Measurements from ENCODE around the gene APBB2. TPM values are rescaled to one million over a fixed set of nuclear protein-coding genes. Genes with fewer than 3 reads are reported as not detected.

Gene APBB2
- total RNA-seq, 4 donors from 2014 or later = 139 to 248 (median 203) TPM

DNA sequence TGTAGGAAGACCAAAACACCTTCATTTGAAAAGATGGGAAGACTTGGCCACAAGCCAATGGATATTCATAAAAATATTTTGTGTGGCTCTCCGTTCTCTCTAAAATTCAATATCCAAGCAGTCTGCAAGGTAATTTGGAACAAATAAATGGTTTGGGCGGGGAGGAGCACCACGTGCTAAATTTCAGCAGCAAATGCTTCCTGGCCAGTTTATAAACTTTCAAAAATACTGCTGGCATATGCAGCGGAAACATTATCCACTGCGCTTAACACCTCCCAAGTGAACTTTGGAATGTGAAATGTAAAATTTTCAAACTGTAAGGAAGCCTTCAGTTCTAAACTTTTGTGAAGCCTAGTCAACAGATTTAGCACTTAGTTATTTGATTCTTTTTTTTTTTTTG, 273.6 kb downstream of the APBB2 start:
- Histone ChIP-seq H3K4me1 (peaks cover 0 to 67% (median 7%) of the 10 kb centered on the region in 4 donors), H3K9me3 (no peaks in the 10 kb centered on the region), H3K27me3 (no peaks in the 10 kb centered on the region), H3K36me3 (peaks cover 0 to 44% (median 0%) of the 10 kb centered on the region in 3 donors), H3K4me3 (no peak overlapping the region), H3K27ac (peak overlapping the region in 2 of 4 donors; percentile 62 to 66)
- WGBS, 2 donors = 57 to 60% methylated on average over 5 of the region's 5 CpGs
- TF ChIP-seq, protein P1, sequence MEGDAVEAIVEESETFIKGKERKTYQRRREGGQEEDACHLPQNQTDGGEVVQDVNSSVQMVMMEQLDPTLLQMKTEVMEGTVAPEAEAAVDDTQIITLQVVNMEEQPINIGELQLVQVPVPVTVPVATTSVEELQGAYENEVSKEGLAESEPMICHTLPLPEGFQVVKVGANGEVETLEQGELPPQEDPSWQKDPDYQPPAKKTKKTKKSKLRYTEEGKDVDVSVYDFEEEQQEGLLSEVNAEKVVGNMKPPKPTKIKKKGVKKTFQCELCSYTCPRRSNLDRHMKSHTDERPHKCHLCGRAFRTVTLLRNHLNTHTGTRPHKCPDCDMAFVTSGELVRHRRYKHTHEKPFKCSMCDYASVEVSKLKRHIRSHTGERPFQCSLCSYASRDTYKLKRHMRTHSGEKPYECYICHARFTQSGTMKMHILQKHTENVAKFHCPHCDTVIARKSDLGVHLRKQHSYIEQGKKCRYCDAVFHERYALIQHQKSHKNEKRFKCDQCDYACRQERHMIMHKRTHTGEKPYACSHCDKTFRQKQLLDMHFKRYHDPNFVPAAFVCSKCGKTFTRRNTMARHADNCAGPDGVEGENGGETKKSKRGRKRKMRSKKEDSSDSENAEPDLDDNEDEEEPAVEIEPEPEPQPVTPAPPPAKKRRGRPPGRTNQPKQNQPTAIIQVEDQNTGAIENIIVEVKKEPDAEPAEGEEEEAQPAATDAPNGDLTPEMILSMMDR (IDR thresholded peaks at IDR 0.05) = no peak
- TF ChIP-seq EP300 (IDR thresholded peaks at IDR 0.05) = peak in 1 of 2 donors; percentile 18
- peak in 1 of 2 donors; percentile 30 for DNase-seq (ENCODE audit: low spot score in 2 of 2)

DNA sequence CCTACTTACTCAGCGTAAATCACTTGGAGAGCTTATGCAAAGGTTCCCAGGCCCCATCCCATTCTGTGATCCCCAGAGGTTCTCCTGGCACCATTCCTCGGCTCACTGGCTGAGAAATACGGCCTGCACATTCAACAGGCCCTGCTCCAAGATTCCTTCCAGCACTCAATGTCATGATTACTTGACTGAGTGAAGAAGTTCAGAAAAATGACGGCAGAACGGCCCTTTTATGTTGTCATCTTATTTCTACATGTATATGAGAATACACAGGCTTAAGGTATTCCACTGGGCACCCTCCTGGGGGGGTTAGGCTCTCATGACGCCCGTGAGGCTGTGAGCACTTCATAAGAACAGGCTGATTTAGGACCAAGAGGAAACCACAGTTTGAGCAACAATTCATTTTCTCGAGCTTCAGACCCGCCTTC, 274.0 kb downstream of the APBB2 start:
- WGBS, 2 donors = 47 to 52% methylated on average over 9 of the region's 9 CpGs
- Histone ChIP-seq H3K27ac (peak overlapping the region in 2 of 4 donors; percentile 62 to 66), H3K36me3 (peaks cover 0 to 44% (median 0%) of the 10 kb centered on the region in 3 donors), H3K4me1 (peaks cover 0 to 67% (median 7%) of the 10 kb centered on the region in 4 donors), H3K4me3 (no peak overlapping the region), H3K9me3 (no peaks in the 10 kb centered on the region), H3K27me3 (no peaks in the 10 kb centered on the region)
- no peak for TF ChIP-seq POLR2A (IDR thresholded peaks at IDR 0.05)
- TF ChIP-seq EP300 (IDR thresholded peaks at IDR 0.05) = peak in 1 of 2 donors; percentile 50
- peak; percentile 72 to 78 for DNase-seq (ENCODE audit: low spot score in 2 of 2)

DNA sequence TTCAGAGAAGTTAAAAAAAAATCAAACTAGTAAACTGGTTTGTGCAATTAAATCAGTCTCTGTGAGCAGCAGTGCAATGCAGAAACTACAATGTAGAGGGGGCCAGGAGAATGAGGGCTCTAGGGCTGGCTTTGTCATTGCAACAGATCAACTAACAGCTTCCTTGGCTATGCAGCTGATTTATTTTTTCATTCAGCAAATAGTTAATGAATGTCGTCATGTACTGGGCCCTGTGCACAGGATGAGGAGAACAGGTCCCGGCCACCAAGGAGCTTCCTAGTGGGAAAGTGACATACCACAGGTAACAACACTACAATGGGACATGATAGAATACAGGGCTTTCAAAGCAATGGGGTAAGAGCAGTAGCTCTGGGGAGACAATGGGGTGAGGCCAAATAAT, 274.5 kb downstream of the APBB2 start:
- no peak for TF ChIP-seq POLR2A (IDR thresholded peaks at IDR 0.05)
- TF ChIP-seq EP300 (IDR thresholded peaks at IDR 0.05) = no peak
- peak overlapping the region in 1 of 4 donors; percentile 62 for H3K27ac ChIP-seq

DNA sequence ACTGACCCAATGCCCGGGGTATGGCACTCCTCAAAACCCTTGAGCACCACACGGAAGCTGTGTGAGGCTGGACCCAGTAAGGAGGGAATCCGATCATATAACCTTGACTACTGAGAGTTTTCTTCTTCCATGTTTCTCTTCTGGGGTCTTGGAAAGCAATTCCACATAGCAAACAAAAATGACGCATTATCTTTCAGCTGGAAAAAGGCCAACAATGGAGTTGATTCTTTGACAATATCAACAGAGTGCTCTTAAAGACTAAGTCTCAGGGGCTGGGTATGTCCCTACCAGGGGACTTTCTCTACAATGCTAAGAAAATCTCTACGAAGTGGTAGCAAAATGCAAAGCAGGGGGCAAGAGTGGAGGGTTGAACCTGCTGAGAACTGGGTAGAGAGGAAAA, 276.0 kb downstream of the APBB2 start:
- no peak for DNase-seq (ENCODE audit: low spot score in 2 of 2)
- H3K9me3 ChIP-seq = no peaks in the 10 kb centered on the region
- H3K27ac ChIP-seq = no peak overlapping the region
- no peak overlapping the region for H3K4me3 ChIP-seq
- H3K4me1 ChIP-seq = peaks cover 0 to 68% (median 7%) of the 10 kb centered on the region in 4 donors
- peaks cover 0 to 36% (median 0%) of the 10 kb centered on the region in 3 donors for H3K36me3 ChIP-seq
- TF ChIP-seq, protein P1 (IDR thresholded peaks at IDR 0.05) = no peak
- TF ChIP-seq EP300 (IDR thresholded peaks at IDR 0.05) (no peak), POLR2A (IDR thresholded peaks at IDR 0.05) (no peak)
- 60 to 65% methylated on average over 5 of the region's 5 CpGs for WGBS, 2 donors
- H3K27me3 ChIP-seq = no peaks in the 10 kb centered on the region

More for the DNA sequence above, 274.5 kb downstream of the APBB2 start:
- Histone ChIP-seq H3K27me3 (no peaks in the 10 kb centered on the region), H3K4me1 (peaks cover 0 to 67% (median 7%) of the 10 kb centered on the region in 4 donors), H3K4me3 (no peak overlapping the region), H3K36me3 (peaks cover 0 to 40% (median 0%) of the 10 kb centered on the region in 3 donors), H3K9me3 (no peaks in the 10 kb centered on the region)
- DNase-seq (ENCODE audit: low spot score in 2 of 2) = no peak
- WGBS, 2 donors = 62 to 72% methylated on average over 2 of the region's 2 CpGs

DNA sequence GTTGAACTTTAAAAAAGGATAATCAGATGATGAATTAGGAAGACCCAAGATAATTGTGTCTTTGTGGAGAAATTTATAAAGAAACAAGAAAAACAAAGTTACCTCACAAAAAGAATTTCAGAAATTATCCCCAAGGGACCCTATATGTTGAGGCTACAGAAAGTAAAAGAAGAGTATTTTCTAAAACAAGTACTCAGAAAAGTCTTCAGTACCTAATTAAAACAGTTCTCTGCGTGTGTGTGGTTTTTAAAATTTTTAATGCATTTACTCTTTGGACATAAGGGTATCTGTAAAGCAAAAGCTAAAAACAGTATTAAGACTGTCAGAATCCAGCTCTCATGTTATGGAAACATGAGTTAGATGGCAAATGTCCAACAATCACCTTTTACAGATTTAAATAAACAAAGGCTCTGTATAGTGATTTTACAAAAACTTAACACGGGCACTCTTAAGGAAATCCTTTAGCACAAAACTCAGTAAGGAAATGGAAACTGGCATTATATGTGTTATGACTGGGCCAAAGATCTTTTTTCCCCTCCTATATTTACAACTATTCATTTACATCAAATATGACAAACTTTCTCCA, 277.1 kb downstream of the APBB2 start:
- Histone ChIP-seq H3K36me3 (peaks cover 0 to 31% (median 0%) of the 10 kb centered on the region in 3 donors), H3K4me3 (no peak overlapping the region), H3K27me3 (no peaks in the 10 kb centered on the region), H3K4me1 (peaks cover 0 to 60% (median 6%) of the 10 kb centered on the region in 4 donors), H3K27ac (peak overlapping the region in 1 of 4 donors; percentile 12), H3K9me3 (no peaks in the 10 kb centered on the region)
- 46 to 64% methylated on average over 2 of the region's 2 CpGs for WGBS, 2 donors
- TF ChIP-seq POLR2A (IDR thresholded peaks at IDR 0.05) = no peak
- TF ChIP-seq EP300 (IDR thresholded peaks at IDR 0.05) = no peak
- TF ChIP-seq, protein P1 (IDR thresholded peaks at IDR 0.05) = no peak
- no peak for DNase-seq (ENCODE audit: low spot score in 2 of 2)

DNA sequence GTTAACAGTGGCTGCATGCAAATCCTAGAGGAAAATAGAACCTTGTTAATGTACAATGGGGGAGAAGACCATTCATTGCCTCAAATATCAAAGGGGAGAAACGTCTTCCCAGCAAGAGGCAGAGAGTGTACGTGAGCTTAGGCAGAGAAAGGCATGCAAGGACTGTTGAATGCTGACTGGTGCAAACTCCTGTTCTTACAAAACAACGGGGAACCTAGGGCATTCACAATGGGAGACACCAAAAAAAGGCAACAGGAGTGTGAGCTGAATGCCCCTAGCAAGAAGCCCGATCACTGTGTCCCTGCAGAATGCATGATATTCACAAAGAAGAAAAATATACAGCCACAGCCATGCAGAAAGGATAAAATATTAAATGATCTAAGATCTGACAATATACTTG, 279.7 kb downstream of the APBB2 start:
- H3K9me3 ChIP-seq = no peaks in the 10 kb centered on the region
- peaks cover 0 to 26% (median 0%) of the 10 kb centered on the region in 3 donors for H3K36me3 ChIP-seq
- H3K4me3 ChIP-seq = no peak overlapping the region
- no peak for TF ChIP-seq POLR2A (IDR thresholded peaks at IDR 0.05)
- TF ChIP-seq, protein P1 (IDR thresholded peaks at IDR 0.05) = no peak
- WGBS, 2 donors = 64% methylated on average over 4 of the region's 4 CpGs
- no peaks in the 10 kb centered on the region for H3K27me3 ChIP-seq
- H3K4me1 ChIP-seq = peaks cover 0 to 34% (median under 1%) of the 10 kb centered on the region in 4 donors
- no peak for DNase-seq (ENCODE audit: low spot score in 2 of 2)
- no peak overlapping the region for H3K27ac ChIP-seq

Measured in tibial nerve (tissue), 4 donors.